ENCODE measurements around the gene HSPB6.

DNA sequence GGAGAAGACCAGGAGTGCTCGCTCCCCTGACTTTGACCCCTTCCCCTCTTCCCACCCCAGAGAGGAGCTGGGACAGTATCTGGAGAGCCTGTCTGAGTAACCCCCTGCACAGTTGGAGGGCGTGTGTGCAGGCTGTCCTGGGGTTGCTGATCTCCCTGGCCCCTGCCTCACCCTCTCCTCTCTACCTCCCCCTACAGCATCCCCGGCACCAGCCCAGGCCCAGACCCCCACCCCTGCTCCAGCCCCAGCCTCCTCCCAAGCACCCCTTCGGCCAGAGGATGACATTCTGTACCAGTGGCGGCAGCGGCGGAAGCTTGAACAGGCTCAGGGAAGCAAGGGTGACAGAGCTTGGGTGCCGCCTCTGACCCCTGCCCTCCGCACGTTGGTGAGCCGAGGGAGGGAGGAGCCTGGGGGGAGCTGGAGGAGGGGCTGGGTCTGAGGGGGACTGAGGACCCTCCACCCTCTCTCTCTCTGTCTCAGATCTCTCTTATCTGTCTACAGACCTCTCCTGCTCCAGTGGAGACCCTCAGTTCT, 9.8 kb upstream of the HSPB6 start:
- no peak for TF ChIP-seq ZNF274 (IDR thresholded peaks at IDR 0.05; ENCODE audit: low read depth, low read length)
- no peak for TF ChIP-seq SUZ12 (IDR thresholded peaks at IDR 0.05; ENCODE audit: extremely low read depth, insufficient read depth, insufficient read length)
